HG02623 (cell line): ENCODE results near the gene OR6S1.
"Not testable (repeated sequence)": the region's sequence is repeated elsewhere in the genome, so short reads cannot be mapped to it uniquely, and the experiment has no call there.

Source experiments
- ATAC-seq: cut with Tn5 transposase; IDR thresholded peaks from one replicate; pipeline ENCODE4 v1.9.1; 2021; ENCODE audit warnings: moderate library complexity; ENCODE audit not compliant: unreplicated experiment

Gene OR6S1

DNA sequence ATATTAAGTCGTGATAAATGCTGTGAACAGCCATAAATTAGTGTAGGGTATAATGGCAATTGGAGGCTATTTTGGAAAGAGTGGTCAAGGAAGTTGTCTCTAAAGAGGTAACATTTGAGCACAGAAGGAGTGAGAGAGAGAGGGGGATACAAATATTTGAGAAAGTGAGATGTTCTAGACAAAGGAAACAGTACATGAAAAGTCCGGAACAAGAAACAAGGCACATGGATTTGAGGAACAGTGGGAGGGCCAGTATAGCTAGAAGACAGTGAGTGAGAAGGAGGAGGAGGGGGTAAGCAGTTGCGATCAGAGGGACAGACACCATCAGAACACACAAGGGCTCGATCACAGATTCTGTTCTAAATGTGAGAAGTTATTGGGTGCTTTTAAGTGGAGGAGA, 30.2 kb downstream of the OR6S1 start:
- no peak for ATAC-seq

DNA sequence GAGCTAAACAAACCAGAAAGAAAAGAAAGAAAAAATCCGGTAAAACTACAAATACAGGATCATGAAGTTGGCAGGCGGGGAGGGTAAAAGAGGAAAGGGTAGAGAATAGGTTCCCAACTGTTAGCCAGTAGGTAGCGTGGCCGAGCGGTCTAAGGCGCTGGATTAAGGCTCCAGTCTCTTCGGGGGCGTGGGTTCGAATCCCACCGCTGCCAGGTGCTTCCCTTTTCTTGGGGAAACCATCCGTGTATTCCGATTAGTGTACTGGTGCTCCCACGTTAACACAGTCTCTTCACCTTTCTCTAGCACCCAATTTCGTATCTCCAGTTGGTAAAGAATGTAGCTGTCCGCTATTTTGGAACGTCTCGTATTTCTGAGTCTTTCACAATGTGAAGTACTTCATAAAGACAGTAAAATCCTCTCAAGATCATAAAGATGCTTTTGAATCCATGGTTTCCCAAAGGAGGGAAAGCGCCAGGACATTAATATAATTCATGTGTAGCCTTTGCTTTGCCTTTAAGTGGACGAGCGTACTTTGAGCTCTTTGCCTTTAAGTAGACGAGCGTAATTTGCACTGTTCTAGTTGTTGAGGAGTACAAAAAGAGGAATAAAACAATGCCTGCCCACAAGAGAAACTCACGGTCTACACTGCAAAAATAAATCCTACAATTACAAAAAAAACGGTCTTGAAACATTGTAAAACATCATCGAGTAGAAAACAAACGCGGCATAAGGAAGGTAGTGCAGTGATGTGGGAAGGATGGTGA, 31.3 kb downstream of the OR6S1 start:
- ATAC-seq, result no peak

GRCh38 chr14:20609215-20610001, 32.1 kb downstream of the OR6S1 start:
- no peak for ATAC-seq

DNA sequence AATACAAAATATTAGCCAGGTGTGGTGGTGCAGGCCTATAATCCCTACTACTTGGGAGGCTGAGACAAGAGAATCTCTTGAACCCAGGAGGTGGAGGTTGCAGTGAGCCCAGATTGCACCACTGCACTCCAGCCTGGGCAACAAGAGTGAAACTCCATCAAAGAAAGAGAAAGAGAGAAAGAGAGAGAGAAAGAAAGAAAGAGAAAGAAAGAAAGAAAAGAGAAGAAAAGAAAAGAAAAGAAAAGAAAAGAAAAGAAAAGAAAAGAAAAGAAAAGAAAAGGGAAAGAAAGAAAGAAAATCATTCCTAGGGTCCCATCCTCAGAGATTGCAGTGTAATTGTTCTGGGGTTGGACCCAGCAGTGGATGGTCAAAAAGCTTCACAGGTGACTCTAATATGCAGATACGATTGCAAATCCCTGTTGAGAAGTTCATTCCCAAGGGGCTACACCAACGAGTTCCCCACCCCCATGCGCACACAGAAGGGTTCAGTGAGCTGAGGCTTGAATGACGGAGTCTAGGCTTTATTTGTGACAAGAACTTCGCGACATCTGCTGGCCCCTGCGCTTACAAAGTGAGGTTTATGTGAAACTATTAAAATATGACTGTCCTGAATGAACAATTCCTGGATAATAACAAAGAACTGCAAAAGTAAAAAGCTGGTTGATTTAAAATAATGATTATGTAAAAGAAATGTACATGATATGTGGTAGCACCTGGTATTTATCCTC, 32.9 kb downstream of the OR6S1 start:
- ATAC-seq, result no peak

GRCh38 chr14:20607617-20608016, 33.9 kb downstream of the OR6S1 start:
- ATAC-seq, result no peak

- ATAC-seq, result no peak
Measured at GRCh38 chr14:20606902-20607242, 34.6 kb downstream of the OR6S1 start.

DNA sequence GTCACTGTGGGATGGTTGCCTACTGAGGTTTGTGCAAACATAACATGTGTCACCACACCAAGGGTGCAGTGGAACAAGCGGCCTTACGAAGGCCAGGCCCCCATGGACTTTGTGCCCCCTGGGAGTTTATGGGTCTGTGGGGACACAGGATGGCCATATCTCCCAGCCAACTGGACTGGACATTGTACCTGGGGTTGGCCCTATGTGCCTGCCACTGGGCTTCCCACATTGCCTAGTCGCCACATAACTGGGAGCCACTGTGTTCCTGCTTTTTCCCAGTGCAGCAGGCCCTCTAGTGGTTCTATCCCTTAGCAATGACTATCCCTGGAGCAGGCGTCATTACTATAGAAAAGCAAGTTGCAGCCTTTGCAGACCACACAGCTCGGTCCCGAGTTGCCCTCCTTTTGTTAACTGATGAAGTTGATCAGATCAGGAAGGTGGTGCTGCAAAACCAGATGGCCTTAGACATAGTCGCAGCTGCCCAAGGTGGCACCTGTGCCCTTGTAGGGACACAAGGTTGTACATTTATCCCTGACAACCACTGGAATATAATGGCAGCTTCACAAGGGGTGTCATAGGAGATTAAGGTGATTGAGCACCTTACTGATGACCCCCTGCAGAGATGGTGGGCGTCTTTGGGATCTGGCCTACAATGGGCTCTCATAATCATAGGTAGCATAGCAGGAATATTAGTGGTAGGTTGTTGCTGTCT, 35.1 kb downstream of the OR6S1 start:
- ATAC-seq, result no peak

- ATAC-seq, result no peak
Measured at GRCh38 chr14:20603813-20604690, 37.4 kb downstream of the OR6S1 start.

- no peak for ATAC-seq
Measured at GRCh38 chr14:20602583-20602982, 38.9 kb downstream of the OR6S1 start.

DNA sequence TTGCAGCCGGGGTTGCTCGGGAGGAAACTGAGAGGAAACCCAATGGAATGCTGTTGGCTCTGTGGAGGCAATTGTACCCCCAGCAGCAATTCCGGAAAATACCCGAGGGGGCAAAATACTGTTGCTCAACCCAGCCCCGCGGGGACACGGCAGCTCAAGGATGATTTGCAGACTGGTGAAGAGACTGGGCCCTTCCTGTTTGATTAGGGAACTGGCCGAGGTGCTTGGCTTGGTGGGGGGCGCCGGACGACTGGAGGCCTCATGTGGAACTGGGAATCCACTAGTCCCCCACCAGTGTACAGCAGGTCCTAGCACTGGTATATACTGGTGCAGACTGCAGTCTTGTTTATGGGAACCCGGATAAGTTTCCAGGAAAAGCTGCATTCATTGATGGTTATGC, 40.0 kb downstream of the OR6S1 start:
- no peak for ATAC-seq

GRCh38 chr14:20597108-20597507, 44.4 kb downstream of the OR6S1 start:
- no peak for ATAC-seq

DNA sequence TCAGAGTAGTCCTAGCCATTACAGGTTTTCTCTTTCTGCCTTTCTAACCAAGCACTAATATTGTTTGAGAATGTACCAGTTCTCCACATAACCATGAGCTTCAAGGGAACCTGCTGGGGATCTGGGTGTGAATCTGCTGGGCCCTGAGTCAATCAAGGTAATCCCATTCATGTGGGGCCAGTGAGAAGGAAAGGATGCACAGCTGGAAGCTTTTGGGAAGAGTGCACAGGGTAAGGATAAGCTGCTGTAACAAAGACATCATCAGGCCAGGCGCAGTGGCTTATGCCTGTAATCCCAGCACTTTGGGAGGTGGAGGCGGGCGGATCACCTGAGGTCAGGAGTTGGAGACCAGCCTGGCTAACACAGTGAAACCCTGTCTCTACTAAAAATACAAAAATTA, 45.8 kb downstream of the OR6S1 start:
- ATAC-seq, result not testable (repeated sequence)

GRCh38 chr14:20592574-20592973, 48.9 kb downstream of the OR6S1 start:
- ATAC-seq, result no peak

GRCh38 chr14:20591235-20591634, 50.3 kb downstream of the OR6S1 start, which contains the start of gene RNASE12:
Gene RNASE12 (minus strand): TSS chr14:20591376. CDS start chr14:20590723, 653 bp downstream.
- ATAC-seq, result no peak
